Glutamatergic neuron (in vitro differentiated cells): ENCODE data around the gene SFRP2. TPM values are rescaled to one million over a fixed set of nuclear protein-coding genes. Genes with fewer than 3 reads are reported as not detected.

ENCODE experiments used
- DNase-seq: peaks from one replicate; pipeline ENCODE4 v3.0.0; 2022
- H3K27ac Mint-ChIP-seq: one replicate; pipeline ENCODE4 v1.8.0; 2020; ENCODE audit warnings: mild to moderate bottlenecking, mixed read lengths, inconsistent platforms; ENCODE audit not compliant: unreplicated experiment
- H3K27me3 Mint-ChIP-seq: one replicate; pipeline ENCODE4 v1.8.0; 2020; ENCODE audit warnings: mild to moderate bottlenecking, moderate library complexity, mixed read lengths, inconsistent platforms; ENCODE audit not compliant: unreplicated experiment
- H3K36me3 Mint-ChIP-seq: one replicate; pipeline ENCODE4 v1.8.0; 2020; ENCODE audit warnings: mild to moderate bottlenecking, mixed read lengths, inconsistent platforms; ENCODE audit not compliant: unreplicated experiment
- H3K4me1 Mint-ChIP-seq: one replicate; pipeline ENCODE4 v1.8.0; 2020; ENCODE audit warnings: mild to moderate bottlenecking, low read depth, mixed read lengths, inconsistent platforms; ENCODE audit not compliant: unreplicated experiment
- H3K4me3 Mint-ChIP-seq: one replicate; pipeline ENCODE4 v1.8.0; 2020; ENCODE audit warnings: mild to moderate bottlenecking, mixed read lengths, inconsistent platforms; ENCODE audit not compliant: unreplicated experiment
- H3K9me3 Mint-ChIP-seq: one replicate; pipeline ENCODE4 v1.8.0; 2020; ENCODE audit warnings: mild to moderate bottlenecking, moderate library complexity, mixed read lengths, inconsistent platforms; ENCODE audit not compliant: unreplicated experiment
- total RNA-seq: library from RNA; stranded (reverse); fragmentation: NEBNext Ultra II Directional; extraction: Animal tissue kit (Norgen Biotek cat#: 25700); gene quantifications from one replicate; pipeline ENCODE4 v1.2.1, GENCODE V29; 2021; ENCODE audit not compliant: unreplicated experiment
- TF ChIP-seq, protein P1 (sequence below): fragments of 200-600 bp; sonication (generic); IDR thresholded peaks from one replicate; pipeline ENCODE4 v1.5.0; 2021; ENCODE audit not compliant: partially characterized antibody, unreplicated experiment

The SFRP2 gene
- total RNA-seq, 1 donor from 2014 or later: 0.54 TPM

DNA sequence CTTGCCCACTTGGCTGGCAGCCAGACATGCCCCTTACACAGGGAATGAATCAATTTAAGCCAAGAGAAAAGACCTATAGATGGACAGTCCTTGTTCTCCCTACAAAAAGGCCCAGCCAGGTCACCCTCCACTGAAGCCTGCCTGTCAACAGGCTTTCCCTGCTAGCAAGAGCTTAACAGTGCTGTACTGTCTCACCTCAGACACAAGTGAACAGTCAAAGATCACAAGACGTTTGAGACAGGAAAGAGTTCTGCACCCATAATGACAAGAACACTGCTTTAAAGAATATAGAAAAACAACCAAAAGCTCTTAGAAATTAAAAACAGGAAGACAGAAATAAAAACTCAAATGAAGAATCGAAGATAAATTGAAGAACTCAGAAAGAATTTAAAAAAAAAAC is 33.7 kb downstream of the SFRP2 start:
- TF ChIP-seq, protein P1, sequence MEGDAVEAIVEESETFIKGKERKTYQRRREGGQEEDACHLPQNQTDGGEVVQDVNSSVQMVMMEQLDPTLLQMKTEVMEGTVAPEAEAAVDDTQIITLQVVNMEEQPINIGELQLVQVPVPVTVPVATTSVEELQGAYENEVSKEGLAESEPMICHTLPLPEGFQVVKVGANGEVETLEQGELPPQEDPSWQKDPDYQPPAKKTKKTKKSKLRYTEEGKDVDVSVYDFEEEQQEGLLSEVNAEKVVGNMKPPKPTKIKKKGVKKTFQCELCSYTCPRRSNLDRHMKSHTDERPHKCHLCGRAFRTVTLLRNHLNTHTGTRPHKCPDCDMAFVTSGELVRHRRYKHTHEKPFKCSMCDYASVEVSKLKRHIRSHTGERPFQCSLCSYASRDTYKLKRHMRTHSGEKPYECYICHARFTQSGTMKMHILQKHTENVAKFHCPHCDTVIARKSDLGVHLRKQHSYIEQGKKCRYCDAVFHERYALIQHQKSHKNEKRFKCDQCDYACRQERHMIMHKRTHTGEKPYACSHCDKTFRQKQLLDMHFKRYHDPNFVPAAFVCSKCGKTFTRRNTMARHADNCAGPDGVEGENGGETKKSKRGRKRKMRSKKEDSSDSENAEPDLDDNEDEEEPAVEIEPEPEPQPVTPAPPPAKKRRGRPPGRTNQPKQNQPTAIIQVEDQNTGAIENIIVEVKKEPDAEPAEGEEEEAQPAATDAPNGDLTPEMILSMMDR: no peak

DNA sequence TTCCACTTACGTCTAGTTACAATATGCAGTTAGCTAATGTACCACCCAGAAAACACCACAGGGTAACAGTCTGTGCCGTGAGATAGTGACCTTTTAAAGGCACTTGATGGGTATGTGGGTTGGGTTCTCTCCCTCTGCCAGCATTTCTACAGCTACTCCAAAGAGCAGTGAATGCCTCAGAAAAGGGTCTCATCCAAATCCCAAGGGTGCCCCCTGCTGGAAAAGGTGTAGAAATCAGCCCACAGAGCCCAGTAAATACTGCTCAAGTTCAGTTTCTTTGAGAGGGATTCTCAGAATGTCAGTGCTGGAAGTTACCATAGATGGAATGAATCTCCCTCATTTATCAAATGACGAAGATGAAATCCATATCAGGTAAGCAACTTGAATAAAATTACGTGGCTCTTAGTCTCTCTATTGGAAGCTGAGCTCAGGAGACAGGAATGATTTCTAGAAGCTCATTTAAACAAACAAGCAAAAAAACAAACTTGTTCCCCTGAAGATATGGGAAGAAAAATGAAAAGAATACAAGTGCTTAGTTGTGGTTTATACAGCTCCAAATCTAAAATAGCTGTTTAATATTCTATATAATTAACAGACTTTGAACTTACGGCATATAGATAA is 38.6 kb downstream of the SFRP2 start:
- peaks cover 5% of the 10 kb centered on the region for H3K36me3 Mint-ChIP-seq
- H3K27ac Mint-ChIP-seq: no peak overlapping the region
- TF ChIP-seq, protein P1: peak; percentile 71
- H3K4me1 Mint-ChIP-seq: no peaks in the 10 kb centered on the region
- H3K9me3 Mint-ChIP-seq: peaks cover 3% of the 10 kb centered on the region
- H3K27me3 Mint-ChIP-seq: peaks cover 1% of the 10 kb centered on the region
- H3K4me3 Mint-ChIP-seq: no peak overlapping the region
- peak; percentile 67 for DNase-seq

More for the DNA sequence above, 33.7 kb downstream of the SFRP2 start:
- H3K4me3 Mint-ChIP-seq: no peak overlapping the region
- H3K4me1 Mint-ChIP-seq: no peaks in the 10 kb centered on the region
- H3K9me3 Mint-ChIP-seq: peaks cover 3% of the 10 kb centered on the region
- no peak for DNase-seq
- H3K27ac Mint-ChIP-seq: no peak overlapping the region
- peaks cover 9% of the 10 kb centered on the region for H3K27me3 Mint-ChIP-seq
- peaks cover 5% of the 10 kb centered on the region for H3K36me3 Mint-ChIP-seq

DNA sequence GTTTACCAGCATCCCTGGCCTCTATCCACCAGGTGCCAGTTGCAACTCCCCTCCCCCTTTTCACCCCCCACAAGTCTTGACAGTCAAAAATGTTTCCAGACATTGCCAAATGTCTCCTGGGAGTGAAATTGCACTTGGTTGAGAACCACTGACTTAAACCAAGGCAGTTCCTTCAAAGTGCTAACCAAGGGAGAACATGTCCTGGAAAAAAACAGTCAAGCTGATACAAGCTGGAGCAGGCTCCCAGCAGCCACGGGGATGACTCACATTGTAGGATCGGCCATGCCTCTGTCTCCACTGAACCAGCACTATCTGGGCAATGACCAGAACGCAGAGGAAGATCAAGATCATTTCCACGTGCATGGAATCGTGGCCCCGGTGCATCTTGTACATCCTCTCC is 40.5 kb downstream of the SFRP2 start:
- Mint-ChIP-seq H3K4me1 (no peaks in the 10 kb centered on the region), H3K27me3 (no peaks in the 10 kb centered on the region), H3K9me3 (peaks cover 3% of the 10 kb centered on the region), H3K4me3 (no peak overlapping the region), H3K27ac (no peak overlapping the region), H3K36me3 (no peaks in the 10 kb centered on the region)
- TF ChIP-seq, protein P1: no peak
- no peak for DNase-seq

DNA sequence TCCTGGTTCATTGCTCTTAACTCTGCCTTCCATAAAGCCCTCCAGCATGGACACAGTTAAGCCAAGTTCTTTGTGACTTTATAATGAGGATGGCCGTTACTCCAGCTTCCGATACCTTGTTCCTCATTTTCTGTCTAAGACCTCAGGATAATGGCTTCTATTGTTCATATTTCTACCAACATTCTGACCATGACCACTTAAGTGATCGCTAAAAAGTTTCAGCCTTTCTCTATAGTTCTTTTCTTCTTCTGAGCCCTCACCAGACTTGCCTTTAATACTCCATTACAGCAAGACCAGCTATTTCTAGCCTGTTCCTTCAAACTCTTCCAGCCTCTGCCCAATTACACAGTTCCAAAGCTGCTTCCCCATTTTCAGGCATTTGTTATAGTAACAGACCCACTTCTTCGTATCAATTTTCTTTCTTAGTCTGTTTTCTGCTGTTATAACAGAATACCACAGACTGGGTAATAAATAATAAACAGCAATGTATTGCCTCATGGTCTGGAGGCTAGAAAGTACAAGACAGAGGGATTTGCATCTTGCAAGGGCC is 41.4 kb downstream of the SFRP2 start:
- Mint-ChIP-seq H3K27me3 (no peaks in the 10 kb centered on the region), H3K27ac (no peak overlapping the region), H3K9me3 (peaks cover 3% of the 10 kb centered on the region), H3K4me1 (no peaks in the 10 kb centered on the region), H3K4me3 (no peak overlapping the region), H3K36me3 (no peaks in the 10 kb centered on the region)
- DNase-seq: no peak
- TF ChIP-seq, protein P1: no peak

DNA sequence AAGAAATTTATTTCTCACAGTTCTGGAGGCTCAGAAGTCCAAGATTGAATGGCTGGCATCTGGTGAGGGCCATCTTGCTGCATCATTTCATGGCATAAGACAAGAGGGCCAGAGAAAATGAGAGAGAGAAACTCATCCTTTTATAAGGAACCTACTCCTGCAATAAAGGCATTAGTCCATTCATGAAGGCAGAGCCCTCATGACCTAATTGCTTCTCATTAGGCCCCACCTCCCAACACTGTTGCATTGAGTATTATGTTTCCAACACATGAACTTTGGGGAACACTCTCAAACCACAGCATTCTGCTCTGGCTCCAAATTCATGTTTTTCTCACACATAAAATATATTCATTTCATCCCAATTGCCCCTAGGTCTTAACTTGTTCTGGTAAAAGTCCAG is 43.2 kb downstream of the SFRP2 start:
- Mint-ChIP-seq H3K27me3 (no peaks in the 10 kb centered on the region), H3K27ac (no peak overlapping the region), H3K9me3 (peaks cover 3% of the 10 kb centered on the region), H3K4me1 (no peaks in the 10 kb centered on the region), H3K36me3 (peaks cover 4% of the 10 kb centered on the region), H3K4me3 (no peak overlapping the region)
- DNase-seq: no peak
- TF ChIP-seq, protein P1: no peak
